Measurements from ENCODE around the gene GYS2. TPM values are rescaled to one million over a fixed set of nuclear protein-coding genes. Genes with fewer than 3 reads are reported as not detected.

The GYS2 gene
- total and polyA plus RNA-seq, 2 donors from 2014 or later: not detected

GRCh38 chr12:21542403-21542802 is 62.2 kb downstream of the GYS2 start:
- no peak for DNase-seq
- no peaks in the 10 kb centered on the region for H3K27me3 ChIP-seq (ENCODE audit: control insufficient read depth, insufficient read depth, low read length)
- H3K9ac ChIP-seq (ENCODE audit: low read length in 3 of 3): no peak overlapping the region
- no peak overlapping the region for H3K4me3 ChIP-seq (ENCODE audit: low read length in 3 of 3)
- no peaks in the 10 kb centered on the region for H3K9me3 ChIP-seq (ENCODE audit: control insufficient read depth in 2 of 3, insufficient read depth in 1 of 3, low read length in 3 of 3)
- H3K27ac ChIP-seq (ENCODE audit: low read depth in 2 of 2, low read length in 2 of 2): no peak overlapping the region
- FAIRE-seq: no peak
- H3K36me3 ChIP-seq (ENCODE audit: control insufficient read depth in 2 of 3, insufficient read depth in 3 of 3, low read length in 3 of 3): no peaks in the 10 kb centered on the region
- intact Hi-C loops (cut with DNase I): no loop called here
- no peaks in the 10 kb centered on the region for H3K4me1 ChIP-seq (ENCODE audit: control insufficient read depth in 2 of 3, insufficient read depth in 2 of 3, low read depth in 1 of 3, low read length in 3 of 3)
- TF ChIP-seq CTCF (IDR thresholded peaks at IDR 0.05; ENCODE audit: borderline replicate concordance, extremely low read depth, insufficient read depth): no peak

- Histone ChIP-seq H3K4me3 (ENCODE audit: low read length in 3 of 3) (no peak overlapping the region), H3K27ac (ENCODE audit: low read depth in 2 of 2, low read length in 2 of 2) (no peak overlapping the region), H3K27me3 (ENCODE audit: control insufficient read depth, insufficient read depth, low read length) (no peaks in the 10 kb centered on the region), H3K9me3 (ENCODE audit: control insufficient read depth in 2 of 3, insufficient read depth in 1 of 3, low read length in 3 of 3) (no peaks in the 10 kb centered on the region), H3K4me1 (ENCODE audit: control insufficient read depth in 2 of 3, insufficient read depth in 2 of 3, low read depth in 1 of 3, low read length in 3 of 3) (no peaks in the 10 kb centered on the region), H3K36me3 (ENCODE audit: control insufficient read depth in 2 of 3, insufficient read depth in 3 of 3, low read length in 3 of 3) (no peaks in the 10 kb centered on the region), H3K9ac (ENCODE audit: low read length in 3 of 3) (no peak overlapping the region)
- no peak for FAIRE-seq
- TF ChIP-seq CTCF (IDR thresholded peaks at IDR 0.05; ENCODE audit: borderline replicate concordance, extremely low read depth, insufficient read depth): no peak
- DNase-seq: no peak
- intact Hi-C loops (cut with DNase I): no loop called here
Observed at GRCh38 chr12:21541773-21542172, 62.9 kb downstream of the GYS2 start.

- Histone ChIP-seq H3K9me3 (ENCODE audit: control insufficient read depth in 2 of 3, insufficient read depth in 1 of 3, low read length in 3 of 3) (no peaks in the 10 kb centered on the region), H3K36me3 (ENCODE audit: control insufficient read depth in 2 of 3, insufficient read depth in 3 of 3, low read length in 3 of 3) (no peaks in the 10 kb centered on the region), H3K4me3 (ENCODE audit: low read length in 3 of 3) (no peak overlapping the region), H3K9ac (ENCODE audit: low read length in 3 of 3) (no peak overlapping the region), H3K4me1 (ENCODE audit: control insufficient read depth in 2 of 3, insufficient read depth in 2 of 3, low read depth in 1 of 3, low read length in 3 of 3) (no peaks in the 10 kb centered on the region), H3K27me3 (ENCODE audit: control insufficient read depth, insufficient read depth, low read length) (no peaks in the 10 kb centered on the region), H3K27ac (ENCODE audit: low read depth in 2 of 2, low read length in 2 of 2) (no peak overlapping the region)
- TF ChIP-seq CTCF (IDR thresholded peaks at IDR 0.05; ENCODE audit: borderline replicate concordance, extremely low read depth, insufficient read depth): no peak
- intact Hi-C loops (cut with DNase I): no loop called here
- no peak for DNase-seq
- no peak for FAIRE-seq
Observed at GRCh38 chr12:21539797-21540196, 64.8 kb downstream of the GYS2 start.

GRCh38 chr12:21538061-21538653 is 66.5 kb downstream of the GYS2 start:
- no peaks in the 10 kb centered on the region for H3K4me1 ChIP-seq (ENCODE audit: control insufficient read depth in 2 of 3, insufficient read depth in 2 of 3, low read depth in 1 of 3, low read length in 3 of 3)
- no peak overlapping the region for H3K9ac ChIP-seq (ENCODE audit: low read length in 3 of 3)
- TF ChIP-seq CTCF (IDR thresholded peaks at IDR 0.05; ENCODE audit: borderline replicate concordance, extremely low read depth, insufficient read depth): no peak
- no peak overlapping the region for H3K27ac ChIP-seq (ENCODE audit: low read depth in 2 of 2, low read length in 2 of 2)
- no peaks in the 10 kb centered on the region for H3K27me3 ChIP-seq (ENCODE audit: control insufficient read depth, insufficient read depth, low read length)
- H3K9me3 ChIP-seq (ENCODE audit: control insufficient read depth in 2 of 3, insufficient read depth in 1 of 3, low read length in 3 of 3): no peaks in the 10 kb centered on the region
- DNase-seq (no peak), FAIRE-seq (no peak)
- no peak overlapping the region for H3K4me3 ChIP-seq (ENCODE audit: low read length in 3 of 3)
- intact Hi-C loops (cut with DNase I): no loop called here
- no peaks in the 10 kb centered on the region for H3K36me3 ChIP-seq (ENCODE audit: control insufficient read depth in 2 of 3, insufficient read depth in 3 of 3, low read length in 3 of 3)
